NCI-H2196 treated with DMSO at 0.1 percent for 48 hours (cell line): ENCODE data around the gene LGR6.
"Not testable (repeated sequence)": the region's sequence is repeated elsewhere in the genome, so short reads cannot be mapped to it uniquely, and the experiment has no call there.

Experiments
- DNase-seq: peaks from one replicate; lab custom pipeline; 2025; ENCODE audit not compliant: unreplicated experiment; lab: John Stamatoyannopoulos, UW

The LGR6 gene

GRCh38 chr1:202311875-202312635 is 118.5 kb downstream of the LGR6 start:
- no peak for DNase-seq

DNA sequence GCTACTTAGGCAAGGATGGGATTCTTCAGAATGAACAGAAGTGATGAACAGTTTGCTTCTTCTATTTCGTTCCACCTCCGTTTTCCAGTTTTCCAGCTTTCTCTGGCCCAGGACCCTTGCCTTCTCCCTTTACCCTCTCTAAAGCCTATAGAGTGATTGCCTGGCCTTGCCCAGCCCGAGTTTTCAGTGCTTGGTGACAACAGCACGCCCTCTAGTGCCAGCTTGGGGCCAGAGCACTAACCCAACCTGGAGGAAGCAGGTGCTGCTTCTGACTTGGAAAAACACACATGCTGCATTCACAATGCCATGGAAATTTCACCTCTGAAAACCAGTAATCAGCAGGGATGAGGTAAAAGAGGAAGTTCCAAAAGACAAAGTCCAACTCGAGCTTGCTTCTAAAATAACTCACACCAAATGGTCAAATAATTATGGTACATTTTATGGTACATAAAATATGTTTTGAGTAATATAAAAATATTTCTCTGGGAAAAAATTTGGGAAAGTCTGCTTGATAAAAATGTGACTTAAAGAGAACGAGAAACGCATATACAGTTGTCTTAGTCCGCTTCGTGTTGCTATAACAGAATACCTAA is 122.1 kb downstream of the LGR6 start:
- DNase-seq, result peak; percentile 63

- DNase-seq, result no peak
Measured at GRCh38 chr1:202316186-202316585, 122.6 kb downstream of the LGR6 start.

DNA sequence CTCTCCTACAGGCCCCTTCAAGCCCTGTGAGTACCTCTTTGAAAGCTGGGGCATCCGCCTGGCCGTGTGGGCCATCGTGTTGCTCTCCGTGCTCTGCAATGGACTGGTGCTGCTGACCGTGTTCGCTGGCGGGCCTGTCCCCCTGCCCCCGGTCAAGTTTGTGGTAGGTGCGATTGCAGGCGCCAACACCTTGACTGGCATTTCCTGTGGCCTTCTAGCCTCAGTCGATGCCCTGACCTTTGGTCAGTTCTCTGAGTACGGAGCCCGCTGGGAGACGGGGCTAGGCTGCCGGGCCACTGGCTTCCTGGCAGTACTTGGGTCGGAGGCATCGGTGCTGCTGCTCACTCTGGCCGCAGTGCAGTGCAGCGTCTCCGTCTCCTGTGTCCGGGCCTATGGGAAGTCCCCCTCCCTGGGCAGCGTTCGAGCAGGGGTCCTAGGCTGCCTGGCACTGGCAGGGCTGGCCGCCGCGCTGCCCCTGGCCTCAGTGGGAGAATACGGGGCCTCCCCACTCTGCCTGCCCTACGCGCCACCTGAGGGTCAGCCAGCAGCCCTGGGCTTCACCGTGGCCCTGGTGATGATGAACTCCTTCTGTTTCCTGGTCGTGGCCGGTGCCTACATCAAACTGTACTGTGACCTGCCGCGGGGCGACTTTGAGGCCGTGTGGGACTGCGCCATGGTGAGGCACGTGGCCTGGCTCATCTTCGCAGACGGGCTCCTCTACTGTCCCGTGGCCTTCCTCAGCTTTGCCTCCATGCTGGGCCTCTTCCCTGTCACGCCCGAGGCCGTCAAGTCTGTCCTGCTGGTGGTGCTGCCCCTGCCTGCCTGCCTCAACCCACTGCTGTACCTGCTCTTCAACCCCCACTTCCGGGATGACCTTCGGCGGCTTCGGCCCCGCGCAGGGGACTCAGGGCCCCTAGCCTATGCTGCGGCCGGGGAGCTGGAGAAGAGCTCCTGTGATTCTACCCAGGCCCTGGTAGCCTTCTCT is 124.6 kb downstream of the LGR6 start:
- no peak for DNase-seq

DNA sequence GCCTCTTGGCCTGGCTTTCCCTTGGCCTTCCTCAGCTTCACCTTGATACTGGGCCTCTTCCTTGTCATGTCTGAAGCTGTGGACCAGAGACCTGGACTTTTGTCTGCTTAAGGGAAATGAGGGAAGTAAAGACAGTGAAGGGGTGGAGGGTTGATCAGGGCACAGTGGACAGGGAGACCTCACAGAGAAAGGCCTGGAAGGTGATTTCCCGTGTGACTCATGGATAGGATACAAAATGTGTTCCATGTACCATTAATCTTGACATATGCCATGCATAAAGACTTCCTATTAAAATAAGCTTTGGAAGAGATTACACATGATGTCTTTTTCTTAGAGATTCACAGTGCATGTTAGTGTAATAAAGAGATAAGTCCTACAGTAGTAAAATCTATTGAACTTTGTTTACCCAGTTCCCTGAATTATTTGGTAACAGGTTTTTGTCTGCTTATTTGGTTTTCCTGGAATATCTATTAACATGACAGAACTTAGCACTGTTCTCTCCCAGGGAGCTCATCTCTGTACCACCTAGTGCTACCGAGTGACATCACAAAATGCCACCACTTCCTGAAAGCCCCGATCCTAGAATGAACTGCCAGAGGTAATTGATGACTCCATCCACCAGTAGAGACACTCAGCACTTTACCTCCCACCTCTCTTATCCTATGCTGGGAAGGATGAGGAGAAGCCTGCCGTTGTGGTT is 125.9 kb downstream of the LGR6 start:
- DNase-seq, result no peak

- DNase-seq, result no peak
Measured at GRCh38 chr1:202320081-202320405, 126.4 kb downstream of the LGR6 start.

DNA sequence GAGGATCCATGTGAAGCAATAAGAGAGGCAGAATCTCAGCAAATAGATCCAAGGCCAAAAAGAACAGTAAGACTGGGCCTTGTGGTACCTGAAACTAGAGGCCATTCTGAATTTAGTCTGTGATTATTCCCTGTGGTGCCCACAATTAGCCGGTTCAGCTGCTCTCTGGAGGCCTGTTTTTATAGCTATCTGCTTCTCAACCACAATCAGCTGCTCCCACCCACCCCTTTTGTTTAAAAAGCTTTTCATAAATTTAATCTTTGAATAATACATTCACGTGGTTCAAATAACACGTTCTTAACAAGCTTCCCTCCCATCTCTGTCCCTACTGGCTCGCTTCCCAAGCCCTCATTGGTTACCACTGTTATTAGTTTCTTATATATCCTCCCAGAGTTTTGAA is 130.1 kb downstream of the LGR6 start:
- no peak for DNase-seq

GRCh38 chr1:202324646-202325045 is 131.0 kb downstream of the LGR6 start:
- no peak for DNase-seq

DNA sequence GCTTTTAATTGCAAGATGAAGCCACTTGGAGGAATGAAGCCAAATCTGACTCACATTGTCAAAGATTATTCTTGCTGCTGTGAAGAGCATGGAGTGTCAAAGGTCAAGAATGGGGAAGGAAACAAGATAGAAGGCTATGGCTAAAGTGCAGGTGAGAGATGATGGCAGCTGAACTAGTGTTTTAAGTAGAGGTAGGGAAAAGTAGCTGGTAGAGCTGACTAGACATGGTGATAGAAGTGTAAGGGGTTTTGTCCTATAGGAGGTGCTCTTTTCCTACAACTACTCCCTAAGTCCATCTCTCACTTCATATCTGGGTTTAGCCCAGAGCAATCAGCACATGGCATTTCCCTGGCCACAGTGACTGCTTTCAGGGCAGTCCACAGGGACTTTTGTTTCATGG is 136.3 kb downstream of the LGR6 start:
- no peak for DNase-seq

DNA sequence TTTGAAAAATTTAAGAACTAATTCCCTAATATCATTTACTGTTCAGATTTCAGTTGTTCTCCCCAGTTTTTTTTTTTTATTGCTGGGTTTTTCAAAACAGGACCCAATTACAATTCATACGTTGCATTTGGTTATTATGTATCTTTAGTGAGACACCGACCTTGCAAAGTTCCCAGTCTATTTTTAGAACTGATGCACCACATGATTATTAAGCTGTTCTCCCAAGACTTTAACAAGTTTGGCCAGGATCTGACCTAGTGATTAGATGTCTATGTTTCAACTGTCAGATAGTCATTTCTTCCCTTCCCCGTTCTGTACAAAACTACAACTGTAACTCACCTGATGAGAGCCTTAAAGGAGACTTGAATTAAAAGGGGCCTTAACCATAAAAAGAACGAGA is 140.3 kb downstream of the LGR6 start:
- DNase-seq, result no peak

DNA sequence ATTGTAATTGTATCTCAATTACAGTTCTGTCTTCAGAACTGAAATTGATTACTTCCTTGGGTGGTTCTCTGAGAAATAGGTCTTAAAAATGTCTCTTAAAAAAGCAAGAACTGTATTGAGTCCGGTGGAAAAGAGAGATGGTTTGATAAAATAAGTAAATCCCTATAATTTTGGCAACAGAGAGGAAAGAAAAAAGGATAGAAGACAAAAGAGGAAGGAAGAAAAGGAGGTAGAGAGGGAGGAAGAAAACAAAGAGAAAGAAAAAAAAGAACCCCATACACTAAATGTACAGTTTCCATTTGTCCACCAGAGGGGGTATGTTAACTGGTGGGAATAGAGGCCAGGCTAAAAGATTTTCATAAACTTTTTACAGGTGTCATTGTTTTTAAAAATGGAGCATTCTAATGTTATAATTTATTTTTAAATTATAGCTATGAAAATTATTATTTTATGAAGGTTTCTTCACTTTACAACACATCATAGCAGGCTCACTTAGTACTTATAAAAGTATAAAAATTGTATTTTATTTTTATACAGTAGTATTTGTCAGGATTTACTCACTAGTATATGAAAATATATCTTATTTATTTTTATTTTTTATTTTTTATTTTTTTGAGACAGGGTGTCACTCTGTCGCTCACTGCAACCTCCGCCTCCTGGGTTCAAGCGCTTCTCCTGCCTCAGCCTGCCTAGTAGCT is 150.2 kb downstream of the LGR6 start:
- peak; percentile 70 for DNase-seq

GRCh38 chr1:202348005-202348508 is 154.5 kb downstream of the LGR6 start:
- DNase-seq, result no peak

DNA sequence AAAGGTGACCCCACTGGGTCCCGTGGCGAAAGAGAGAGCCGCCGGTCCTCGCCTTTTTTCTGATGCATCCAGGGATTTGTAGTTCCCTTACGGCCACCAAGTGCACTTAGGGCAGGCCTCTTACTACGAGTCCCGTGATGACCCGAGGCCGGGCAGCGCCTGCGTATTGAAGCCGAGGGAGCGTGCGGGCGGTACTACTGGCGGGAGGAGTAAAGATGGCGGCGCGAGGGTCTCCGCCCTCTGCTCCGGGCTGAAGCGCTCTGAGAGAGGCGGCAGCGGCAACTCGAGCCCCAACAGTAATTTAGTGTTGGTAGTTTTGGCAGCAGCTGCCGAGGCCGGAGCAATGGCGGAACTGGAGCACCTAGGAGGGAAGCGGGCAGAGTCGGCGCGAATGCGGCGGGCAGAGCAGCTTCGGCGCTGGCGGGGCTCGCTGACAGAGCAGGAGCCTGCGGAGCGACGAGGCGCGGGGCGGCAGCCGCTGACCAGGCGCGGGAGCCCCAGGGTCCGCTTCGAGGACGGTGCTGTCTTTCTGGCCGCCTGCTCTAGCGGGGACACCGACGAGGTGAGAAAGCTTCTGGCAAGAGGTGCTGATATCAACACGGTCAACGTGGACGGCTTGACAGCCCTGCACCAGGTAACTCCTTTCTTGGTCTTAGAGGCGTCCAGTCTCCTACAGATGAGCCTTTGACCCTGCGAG is 155.1 kb downstream of the LGR6 start, which contains the start of gene PPP1R12B:
PPP1R12B (plus strand) TSS at position 191 of the 697 bp plus-strand sequence; CDS start at position 344, 153 bp downstream.
- DNase-seq, result peak; percentile 99

GRCh38 chr1:202349206-202349928 is 155.8 kb downstream of the LGR6 start:
- DNase-seq, result no peak

GRCh38 chr1:202351725-202352124 is 158.1 kb downstream of the LGR6 start:
- no peak for DNase-seq

DNA sequence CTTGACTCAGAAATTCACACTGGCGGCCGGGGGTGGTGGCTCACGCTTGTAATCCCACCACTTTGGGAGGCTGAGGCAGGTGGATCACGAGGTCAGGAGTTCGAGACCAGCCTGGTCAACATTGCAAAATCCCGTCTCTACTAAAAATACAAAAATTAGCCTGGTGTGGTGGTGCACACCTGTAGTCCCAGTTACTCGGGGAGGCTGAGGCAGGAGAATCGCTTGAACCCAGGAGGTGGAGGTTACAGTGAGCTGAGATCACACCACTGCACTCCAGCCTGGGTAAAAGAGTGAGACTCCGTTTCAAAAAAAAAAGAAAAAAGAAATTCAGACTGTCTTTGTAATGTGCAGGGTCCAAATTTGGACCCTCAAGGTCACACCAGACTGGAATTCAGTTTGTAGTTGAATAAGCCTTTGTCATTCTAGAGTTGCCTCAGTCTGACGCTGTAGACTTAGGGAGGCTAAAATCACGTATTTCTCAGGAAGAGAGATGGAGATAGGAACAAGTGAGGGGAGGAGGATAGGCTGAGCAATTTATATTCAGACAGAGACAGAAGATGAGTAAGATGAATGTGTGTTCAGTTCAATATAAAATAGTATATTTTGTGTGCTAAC is 159.1 kb downstream of the LGR6 start:
- not testable (repeated sequence) for DNase-seq

- DNase-seq, result no peak
Measured at GRCh38 chr1:202355944-202356553, 162.4 kb downstream of the LGR6 start.

DNA sequence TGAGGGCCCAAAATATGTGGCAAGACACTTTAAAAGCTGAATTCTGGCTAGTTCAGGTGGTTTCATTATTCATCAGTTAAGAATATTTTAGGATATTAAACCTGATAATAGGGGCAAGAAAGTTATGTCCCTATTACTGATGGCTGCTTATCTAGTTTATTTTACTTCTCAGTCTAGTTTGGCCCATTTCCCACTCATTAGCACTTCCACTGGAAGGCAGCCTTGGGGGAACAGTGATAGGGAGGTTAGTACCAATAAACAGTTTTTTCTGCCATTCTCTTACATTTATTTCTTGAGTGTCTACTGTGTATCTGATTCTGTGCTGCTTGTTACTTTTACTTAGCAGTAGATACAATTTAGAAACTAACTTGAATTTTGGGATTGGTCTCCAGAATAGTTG is 163.9 kb downstream of the LGR6 start:
- DNase-seq, result no peak
